T-helper 2 cell treated with Interferon-gamma antibody and Interleukin-4, amounts not matched to agents 5 μg/mL and 100 μg/mL, for 36 hours (primary cell): Measurements from ENCODE around the gene DRG2.

Source experiments
- DNase-seq: peaks from one replicate; pipeline ENCODE4 v3.0.0; 2021; ENCODE audit warnings: low spot score
- H3K27ac Mint-ChIP-seq: one replicate; pipeline ENCODE4 v1.8.0; 2021; ENCODE audit warnings: mild to moderate bottlenecking, mixed read lengths
- H3K27me3 Mint-ChIP-seq: one replicate; pipeline ENCODE4 v1.8.0; 2021; ENCODE audit warnings: low read depth, mixed read lengths
- H3K36me3 Mint-ChIP-seq: one replicate; pipeline ENCODE4 v1.8.0; 2021; ENCODE audit warnings: low read depth, mixed read lengths
- H3K4me1 Mint-ChIP-seq: one replicate; pipeline ENCODE4 v1.8.0; 2021; ENCODE audit warnings: low read depth, mixed read lengths
- H3K4me3 Mint-ChIP-seq: one replicate; pipeline ENCODE4 v1.8.0; 2022; ENCODE audit warnings: mild to moderate bottlenecking, moderate library complexity, mixed read lengths
- H3K9me3 Mint-ChIP-seq: one replicate; pipeline ENCODE4 v1.8.0; 2021; ENCODE audit warnings: mixed read lengths

DRG2 gene

GRCh38 chr17:18115517-18115916 lies 27.8 kb downstream of the DRG2 start:
- Mint-ChIP-seq H3K4me1 (no peaks in the 10 kb centered on the region), H3K36me3 (no peaks in the 10 kb centered on the region), H3K9me3 (peaks cover 4% of the 10 kb centered on the region), H3K4me3 (no peak overlapping the region), H3K27me3 (no peaks in the 10 kb centered on the region), H3K27ac (no peak overlapping the region)
- DNase-seq = no peak

GRCh38 chr17:18116078-18116477 lies 28.3 kb downstream of the DRG2 start:
- H3K36me3 Mint-ChIP-seq = no peaks in the 10 kb centered on the region
- no peaks in the 10 kb centered on the region for H3K27me3 Mint-ChIP-seq
- H3K9me3 Mint-ChIP-seq = peaks cover 4% of the 10 kb centered on the region
- DNase-seq = no peak
- no peak overlapping the region for H3K4me3 Mint-ChIP-seq
- no peaks in the 10 kb centered on the region for H3K4me1 Mint-ChIP-seq
- no peak overlapping the region for H3K27ac Mint-ChIP-seq

GRCh38 chr17:18117533-18117932 lies 29.8 kb downstream of the DRG2 start:
- Mint-ChIP-seq H3K9me3 (peaks cover 4% of the 10 kb centered on the region), H3K4me1 (no peaks in the 10 kb centered on the region), H3K4me3 (no peak overlapping the region), H3K27me3 (no peaks in the 10 kb centered on the region), H3K27ac (no peak overlapping the region), H3K36me3 (no peaks in the 10 kb centered on the region)
- DNase-seq = no peak

- no peak overlapping the region for H3K27ac Mint-ChIP-seq
- peaks cover 4% of the 10 kb centered on the region for H3K9me3 Mint-ChIP-seq
- no peaks in the 10 kb centered on the region for H3K36me3 Mint-ChIP-seq
- no peaks in the 10 kb centered on the region for H3K4me1 Mint-ChIP-seq
- H3K4me3 Mint-ChIP-seq = no peak overlapping the region
- no peaks in the 10 kb centered on the region for H3K27me3 Mint-ChIP-seq
- DNase-seq = no peak
Observed at GRCh38 chr17:18117982-18118975, 30.5 kb downstream of the DRG2 start.

- H3K4me1 Mint-ChIP-seq = no peaks in the 10 kb centered on the region
- H3K27me3 Mint-ChIP-seq = no peaks in the 10 kb centered on the region
- DNase-seq = no peak
- no peak overlapping the region for H3K4me3 Mint-ChIP-seq
- H3K9me3 Mint-ChIP-seq = peaks cover 4% of the 10 kb centered on the region
- no peaks in the 10 kb centered on the region for H3K36me3 Mint-ChIP-seq
- H3K27ac Mint-ChIP-seq = no peak overlapping the region
Observed at GRCh38 chr17:18119166-18119745, 31.5 kb downstream of the DRG2 start.

- H3K36me3 Mint-ChIP-seq = no peaks in the 10 kb centered on the region
- peaks cover 4% of the 10 kb centered on the region for H3K9me3 Mint-ChIP-seq
- H3K27ac Mint-ChIP-seq = no peak overlapping the region
- H3K4me3 Mint-ChIP-seq = no peak overlapping the region
- no peak for DNase-seq
- no peaks in the 10 kb centered on the region for H3K4me1 Mint-ChIP-seq
- H3K27me3 Mint-ChIP-seq = no peaks in the 10 kb centered on the region
Observed at GRCh38 chr17:18119938-18120337, 32.2 kb downstream of the DRG2 start.

- Mint-ChIP-seq H3K4me1 (no peaks in the 10 kb centered on the region), H3K4me3 (no peak overlapping the region), H3K36me3 (no peaks in the 10 kb centered on the region), H3K27ac (no peak overlapping the region), H3K27me3 (no peaks in the 10 kb centered on the region), H3K9me3 (peaks cover 4% of the 10 kb centered on the region)
- DNase-seq = no peak
Observed at GRCh38 chr17:18120461-18121017, 32.8 kb downstream of the DRG2 start.

- Mint-ChIP-seq H3K4me3 (no peak overlapping the region), H3K27me3 (no peaks in the 10 kb centered on the region), H3K4me1 (no peaks in the 10 kb centered on the region), H3K27ac (no peak overlapping the region), H3K9me3 (peaks cover 4% of the 10 kb centered on the region), H3K36me3 (no peaks in the 10 kb centered on the region)
- no peak for DNase-seq
Observed at GRCh38 chr17:18121144-18121910, 33.6 kb downstream of the DRG2 start.

- no peaks in the 10 kb centered on the region for H3K4me1 Mint-ChIP-seq
- H3K27ac Mint-ChIP-seq = no peak overlapping the region
- H3K36me3 Mint-ChIP-seq = no peaks in the 10 kb centered on the region
- no peaks in the 10 kb centered on the region for H3K27me3 Mint-ChIP-seq
- peaks cover 4% of the 10 kb centered on the region for H3K9me3 Mint-ChIP-seq
- H3K4me3 Mint-ChIP-seq = no peak overlapping the region
- no peak for DNase-seq
Observed at GRCh38 chr17:18122990-18123753, 35.4 kb downstream of the DRG2 start.

- DNase-seq = no peak
- Mint-ChIP-seq H3K4me3 (no peak overlapping the region), H3K4me1 (no peaks in the 10 kb centered on the region), H3K27ac (no peak overlapping the region), H3K27me3 (no peaks in the 10 kb centered on the region), H3K9me3 (peaks cover 4% of the 10 kb centered on the region), H3K36me3 (no peaks in the 10 kb centered on the region)
Observed at GRCh38 chr17:18124345-18125126, 36.8 kb downstream of the DRG2 start.

GRCh38 chr17:18129041-18129502 lies 41.3 kb downstream of the DRG2 start:
- H3K4me3 Mint-ChIP-seq = no peak overlapping the region
- DNase-seq = no peak
- H3K27me3 Mint-ChIP-seq = no peaks in the 10 kb centered on the region
- no peaks in the 10 kb centered on the region for H3K4me1 Mint-ChIP-seq
- no peaks in the 10 kb centered on the region for H3K9me3 Mint-ChIP-seq
- no peak overlapping the region for H3K27ac Mint-ChIP-seq
- no peaks in the 10 kb centered on the region for H3K36me3 Mint-ChIP-seq

- H3K4me1 Mint-ChIP-seq = no peaks in the 10 kb centered on the region
- no peaks in the 10 kb centered on the region for H3K9me3 Mint-ChIP-seq
- no peak for DNase-seq
- H3K4me3 Mint-ChIP-seq = no peak overlapping the region
- no peaks in the 10 kb centered on the region for H3K27me3 Mint-ChIP-seq
- no peak overlapping the region for H3K27ac Mint-ChIP-seq
- no peaks in the 10 kb centered on the region for H3K36me3 Mint-ChIP-seq
Observed at GRCh38 chr17:18132711-18133110, 45.0 kb downstream of the DRG2 start.

- no peaks in the 10 kb centered on the region for H3K27me3 Mint-ChIP-seq
- no peaks in the 10 kb centered on the region for H3K4me1 Mint-ChIP-seq
- no peaks in the 10 kb centered on the region for H3K36me3 Mint-ChIP-seq
- H3K27ac Mint-ChIP-seq = no peak overlapping the region
- no peak overlapping the region for H3K4me3 Mint-ChIP-seq
- no peaks in the 10 kb centered on the region for H3K9me3 Mint-ChIP-seq
- DNase-seq = no peak
Observed at GRCh38 chr17:18136357-18136756, 48.6 kb downstream of the DRG2 start.
